ENCODE data around the gene CCDC146.
"Not testable (repeated sequence)": the region's sequence is repeated elsewhere in the genome, so short reads cannot be mapped to it uniquely, and the experiment has no call there.

CCDC146 gene

DNA sequence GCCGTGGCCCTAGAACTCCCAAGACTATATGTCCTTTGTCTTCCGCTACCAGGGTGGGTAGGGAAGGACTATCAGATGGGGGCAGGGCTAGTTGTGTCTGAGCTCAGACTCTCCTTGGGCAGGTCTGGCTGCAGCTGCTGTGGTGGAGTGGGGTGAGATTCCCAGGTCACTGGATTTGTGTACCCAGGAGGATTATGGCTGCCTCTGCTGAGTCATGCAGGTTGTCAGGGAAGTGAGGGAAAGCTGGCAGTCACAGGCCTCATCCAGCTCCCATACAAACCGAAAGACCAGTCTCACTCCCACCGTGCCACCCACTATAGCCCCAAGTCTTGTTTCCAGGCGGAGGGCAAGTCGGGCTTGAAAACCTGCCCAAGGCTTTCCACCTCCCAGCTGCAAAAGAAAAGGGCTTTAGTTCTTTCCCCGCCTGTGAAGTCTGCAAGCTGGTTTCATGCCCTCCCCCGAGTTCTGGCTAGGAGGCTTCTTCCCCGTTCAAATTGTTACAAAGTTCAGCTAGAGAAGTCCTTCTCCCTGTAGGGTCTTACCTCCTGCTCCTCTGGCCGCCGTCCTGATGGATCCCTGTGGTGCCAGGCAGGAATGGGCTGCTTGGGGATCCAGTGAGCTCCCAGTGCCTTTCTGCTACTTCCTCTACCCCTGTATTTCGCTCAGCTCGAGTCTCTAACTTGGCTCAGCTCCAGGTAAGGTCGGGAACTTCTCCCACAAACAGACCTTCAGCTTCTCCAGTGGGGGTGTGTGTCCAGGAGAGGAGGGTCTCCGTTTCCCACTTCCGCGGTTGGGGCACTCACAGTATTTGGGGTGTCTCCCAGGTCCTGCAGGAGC is 184.0 kb downstream of the CCDC146 start:
- no peak for DNase-seq

DNA sequence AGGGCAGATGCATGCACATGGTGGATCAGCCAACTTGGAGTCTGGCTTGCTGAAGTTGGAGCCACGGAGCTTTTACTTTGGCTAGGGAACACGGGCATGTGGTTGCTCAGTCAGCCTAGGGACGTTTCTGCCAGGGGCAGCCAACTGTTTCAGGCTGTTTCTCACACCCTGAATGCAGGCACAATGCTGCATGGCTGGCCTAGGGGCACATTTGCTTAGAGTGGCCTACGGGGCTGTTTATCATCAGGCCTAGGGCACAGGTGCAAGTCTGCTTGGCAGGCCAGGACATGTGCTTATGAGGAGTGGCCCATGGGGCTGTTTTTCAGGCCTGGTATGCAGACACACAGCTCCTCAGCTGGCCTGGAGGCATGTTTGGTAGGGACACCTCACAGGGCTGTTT is 186.4 kb downstream of the CCDC146 start:
- DNase-seq, result no peak

DNA sequence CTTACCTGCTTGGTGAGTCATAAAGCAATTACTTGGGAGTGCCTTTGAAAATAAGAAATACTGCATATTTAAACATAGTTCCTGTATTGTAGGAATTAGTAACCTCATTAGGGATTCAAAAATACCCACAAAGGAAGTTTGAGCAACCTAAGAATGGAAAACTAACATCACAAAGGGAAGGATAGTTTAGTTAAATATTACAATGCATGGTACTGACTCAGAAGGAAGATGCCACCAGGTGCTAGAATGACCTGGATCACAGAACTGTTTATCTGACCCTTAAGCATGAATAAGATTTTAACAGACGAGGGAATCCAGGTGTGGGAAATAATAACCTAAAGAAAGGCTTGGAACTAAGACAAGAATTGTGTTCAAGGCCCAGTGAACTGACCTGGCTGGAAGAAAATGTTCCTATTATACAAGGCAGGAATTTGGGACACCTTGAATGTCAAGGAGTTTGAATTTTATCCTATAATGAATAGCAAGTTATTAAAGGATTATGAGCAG is 187.4 kb downstream of the CCDC146 start:
- no peak for DNase-seq

DNA sequence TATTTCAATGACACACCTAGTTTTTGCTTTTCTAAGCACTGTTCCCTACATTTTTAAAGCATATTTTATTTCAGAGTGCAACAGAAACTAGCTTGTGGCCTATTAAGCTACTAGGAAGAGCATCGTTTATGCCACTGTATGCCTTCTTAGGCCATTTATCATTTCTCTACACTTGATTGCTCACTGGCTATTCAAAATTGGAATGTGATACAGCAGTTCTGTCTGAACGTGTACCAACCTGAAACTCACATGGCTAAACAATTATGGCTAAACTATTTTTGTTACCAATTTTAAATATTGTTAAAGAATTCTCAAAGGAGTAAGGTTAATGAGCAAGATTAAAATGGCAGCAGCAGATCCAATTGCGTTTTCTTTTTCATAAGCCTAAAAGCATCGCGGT is 188.6 kb downstream of the CCDC146 start:
- no peak for DNase-seq

DNA sequence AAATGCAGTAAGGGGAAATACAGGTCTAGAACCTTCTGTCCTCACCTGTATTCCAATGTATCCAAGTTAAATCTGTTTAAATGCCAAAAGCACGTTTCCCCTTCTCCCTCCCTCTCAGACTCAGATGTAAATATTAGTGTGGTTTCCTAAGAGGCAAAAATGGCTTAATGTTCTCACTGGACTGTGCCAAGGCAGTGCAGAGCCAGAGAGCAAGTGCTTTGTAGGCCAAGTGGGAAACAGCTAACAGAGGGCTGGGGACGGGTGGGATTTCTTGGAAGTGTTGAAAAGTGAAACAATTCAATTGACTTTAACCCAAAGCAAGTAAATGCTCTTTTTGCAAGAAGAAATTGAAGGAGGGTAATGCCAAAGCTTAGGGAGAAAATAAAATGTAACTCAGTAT is 190.7 kb downstream of the CCDC146 start:
- DNase-seq, result no peak

DNA sequence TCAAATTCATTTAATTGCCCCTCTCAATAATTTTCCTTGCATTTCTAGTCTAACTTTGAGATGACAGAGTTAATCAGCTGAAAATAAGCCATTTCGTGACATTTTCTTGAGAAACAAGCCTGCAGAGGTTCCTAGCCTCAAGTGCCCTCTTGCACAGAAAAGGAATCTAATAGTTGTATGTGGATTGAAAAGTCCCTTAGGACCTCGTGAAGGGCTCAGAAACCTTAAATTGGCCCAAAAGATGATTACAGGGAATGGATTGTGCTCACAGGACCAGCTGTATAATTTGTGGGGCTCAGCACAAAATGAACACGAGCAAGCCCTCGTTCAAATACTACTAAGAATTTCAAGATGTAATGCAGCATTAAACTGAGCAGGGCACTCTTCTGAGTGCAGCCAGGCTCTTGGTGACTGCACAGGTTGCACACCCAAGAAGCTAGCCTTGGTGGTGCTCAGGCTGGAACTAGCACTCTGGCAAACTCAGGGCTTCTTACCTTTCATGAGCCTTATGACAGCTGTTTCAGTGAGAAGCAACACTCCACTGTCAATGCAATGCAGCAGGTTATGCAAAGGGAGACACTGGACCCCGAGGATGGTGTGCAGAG is 191.6 kb downstream of the CCDC146 start:
- no peak for DNase-seq

DNA sequence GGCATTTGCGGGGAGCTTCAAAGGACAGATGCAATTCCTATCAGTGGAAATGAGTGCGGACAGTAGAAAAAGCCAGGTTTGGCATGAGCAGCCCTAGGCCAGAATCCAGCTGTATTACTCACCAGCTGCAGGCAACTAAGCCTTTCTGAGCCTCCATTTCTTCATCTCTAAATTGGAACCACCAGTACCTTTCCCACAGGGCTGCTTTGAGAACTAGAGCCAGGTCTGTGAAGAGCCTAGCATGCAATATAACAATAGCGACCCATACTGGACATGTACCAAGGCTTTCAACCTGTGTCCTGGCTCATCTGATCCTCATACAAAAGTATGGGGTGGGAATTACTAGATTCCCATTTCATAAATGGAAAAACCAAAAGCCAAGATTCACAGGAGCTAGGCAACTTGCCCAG is 192.8 kb downstream of the CCDC146 start:
- no peak for DNase-seq

DNA sequence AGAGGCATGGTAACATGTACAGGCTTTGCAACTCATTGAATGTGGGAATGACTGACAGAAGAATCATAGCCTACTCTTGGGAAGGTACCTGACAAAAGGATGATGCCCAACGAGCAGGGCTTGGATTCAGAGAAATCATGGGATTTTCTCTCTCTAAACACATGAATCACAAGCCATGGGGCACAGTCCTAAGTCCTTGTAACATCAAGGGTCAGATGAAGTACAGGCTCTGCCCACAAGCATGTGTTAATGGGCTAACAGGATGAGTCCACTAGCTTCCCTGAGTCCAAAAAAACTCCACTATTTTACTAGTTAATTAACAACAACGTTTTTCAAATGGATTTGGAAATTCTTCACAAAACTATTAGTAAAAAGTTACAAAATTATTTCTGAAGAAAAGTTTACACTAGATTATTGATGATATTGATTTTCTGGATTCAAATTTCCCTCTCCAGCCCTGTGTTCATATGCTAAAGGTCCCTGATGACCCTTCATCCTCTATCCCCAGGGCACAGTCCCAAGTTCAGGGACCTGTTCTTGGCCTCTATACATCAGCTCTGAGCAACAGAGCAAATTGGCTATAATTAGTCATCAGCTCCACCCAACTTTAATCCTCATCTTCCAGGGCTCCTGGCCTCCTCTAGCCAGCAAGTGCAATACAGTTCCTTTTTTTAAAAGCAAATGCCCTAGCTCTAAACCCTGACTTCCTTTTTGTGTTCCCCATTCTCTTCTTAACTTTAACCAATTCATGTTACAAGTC is 194.0 kb downstream of the CCDC146 start:
- DNase-seq, result peak; percentile 4

DNA sequence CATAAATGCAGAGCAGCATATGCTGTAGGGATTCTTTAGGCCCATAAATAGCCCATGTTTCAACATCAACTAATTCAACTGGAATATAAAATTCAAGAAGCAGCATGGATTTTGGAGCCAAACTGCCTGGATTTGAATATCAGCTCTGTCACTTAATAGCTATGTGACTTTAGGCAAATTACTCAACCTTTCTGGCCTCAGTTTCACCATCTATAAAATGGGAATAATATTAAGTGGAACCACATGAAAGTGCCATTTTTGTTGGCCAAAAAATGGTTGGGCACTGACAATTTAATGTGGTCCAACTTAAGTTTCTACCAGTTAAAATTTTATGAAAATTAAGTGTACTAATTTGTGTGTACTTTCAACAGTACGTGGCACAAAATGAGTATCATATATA is 195.6 kb downstream of the CCDC146 start:
- no peak for DNase-seq

DNA sequence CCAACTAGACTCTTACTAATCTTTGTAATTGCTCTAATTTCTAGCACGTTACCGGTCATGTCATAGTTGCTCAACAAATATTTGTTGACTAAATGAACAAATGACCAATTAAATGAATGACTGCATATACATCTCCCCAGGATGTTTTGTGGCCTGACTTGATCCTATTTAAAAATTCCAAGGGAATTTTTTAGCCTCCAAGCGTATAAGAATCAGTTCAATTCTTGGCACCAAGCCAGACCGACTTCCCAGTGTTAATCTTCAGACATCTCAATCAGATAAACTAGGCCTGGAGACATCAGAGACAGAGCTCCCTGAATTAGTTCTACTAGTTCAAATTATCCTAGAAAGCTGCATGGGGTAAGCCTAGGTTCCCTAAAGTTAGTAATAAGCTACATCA is 197.7 kb downstream of the CCDC146 start:
- no peak for DNase-seq

DNA sequence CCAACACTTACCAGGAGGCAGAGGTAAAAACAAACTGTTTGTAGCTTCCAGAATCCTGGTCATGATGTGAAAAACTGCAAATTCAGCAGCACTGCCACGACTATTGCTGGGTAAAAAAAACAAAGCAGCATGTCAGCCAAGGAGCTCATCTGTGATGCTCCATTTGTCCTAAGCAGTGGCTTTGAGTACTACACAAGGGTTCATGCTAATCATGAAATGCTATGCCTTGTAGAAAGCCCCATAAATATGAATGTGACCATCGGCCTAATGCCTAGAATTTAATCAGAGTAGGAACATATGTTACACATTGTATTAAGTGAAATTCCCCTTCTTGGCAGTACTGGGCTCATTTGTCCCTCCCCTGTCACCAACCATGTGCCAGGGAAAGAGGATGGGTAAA is 198.3 kb downstream of the CCDC146 start:
- no peak for DNase-seq

DNA sequence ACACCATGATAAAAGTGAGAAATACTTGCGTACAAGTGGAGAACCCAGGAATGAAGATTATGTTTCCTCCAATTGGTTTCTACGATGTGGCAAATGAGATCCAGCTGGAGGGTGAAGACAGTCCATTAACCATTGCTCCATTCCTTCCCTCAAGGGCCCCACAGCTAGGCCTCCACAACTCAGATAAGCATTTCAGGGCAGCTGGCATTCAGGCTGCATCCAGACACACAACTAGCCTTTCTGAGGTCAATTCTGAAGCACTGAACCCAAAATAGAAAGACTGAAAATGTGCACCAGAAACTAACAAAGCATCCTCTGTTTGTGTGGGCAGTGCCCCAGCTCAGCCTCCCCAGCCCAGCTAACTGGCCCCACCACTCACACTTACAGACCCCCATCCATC is 198.9 kb downstream of the CCDC146 start:
- no peak for DNase-seq

DNA sequence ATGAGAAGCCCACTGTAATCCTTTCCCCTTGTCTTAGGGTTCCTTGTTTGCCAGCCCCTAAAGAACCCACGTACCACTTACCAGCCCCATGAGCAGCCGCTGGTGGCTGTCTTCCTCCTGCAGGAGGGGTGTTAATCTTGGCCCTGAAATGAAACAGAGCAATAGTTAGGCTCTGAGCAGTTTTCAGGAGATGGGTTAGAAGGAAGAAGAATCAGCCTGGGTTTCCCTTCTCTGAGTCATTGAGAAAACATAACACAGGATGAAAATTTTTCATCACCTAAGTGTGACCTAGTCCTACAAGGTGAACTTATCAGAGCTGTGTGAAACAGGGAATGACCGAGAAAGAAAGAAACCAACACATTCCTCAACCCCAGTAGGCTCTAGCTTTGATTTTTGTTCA is 203.7 kb downstream of the CCDC146 start:
- DNase-seq, result no peak

DNA sequence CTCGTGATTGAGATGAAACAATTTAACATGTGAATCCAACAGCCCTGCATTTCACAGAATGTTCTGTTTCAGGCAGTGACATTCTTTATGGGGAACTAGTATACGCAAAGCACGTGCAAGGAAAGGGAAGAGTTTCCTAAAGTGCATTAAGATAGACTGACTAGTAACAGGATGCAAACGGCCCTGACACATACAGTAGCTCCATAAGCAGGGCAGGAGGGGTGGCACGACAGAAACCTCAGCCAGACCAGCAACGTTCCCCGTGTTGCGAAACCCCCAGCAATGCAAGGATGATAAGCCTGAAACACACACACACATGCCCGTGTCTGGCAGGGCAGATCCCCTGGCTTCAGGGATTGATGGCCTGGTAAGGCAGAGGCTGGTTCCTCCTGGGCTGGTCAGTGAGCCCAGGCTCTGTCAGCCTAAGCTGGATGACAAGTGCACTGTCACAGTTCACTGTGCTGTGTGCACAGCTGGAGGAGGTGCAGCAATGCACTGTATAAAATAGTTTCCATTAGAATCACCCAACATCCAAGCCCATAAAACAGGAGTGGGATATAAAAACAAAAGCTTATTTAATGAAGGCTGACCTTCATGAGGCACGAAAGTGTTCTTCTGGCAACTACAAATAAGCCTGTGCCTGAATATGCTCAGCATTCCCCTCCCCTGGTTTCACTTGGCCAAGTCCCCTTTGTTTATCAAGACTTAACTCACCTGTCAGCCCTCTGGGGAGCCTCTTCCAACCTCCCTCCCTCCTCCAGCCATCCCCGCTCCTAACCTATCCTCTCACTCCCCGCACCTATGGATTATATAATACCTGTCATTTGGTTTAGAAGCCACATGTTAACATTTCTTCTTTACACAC is 204.9 kb downstream of the CCDC146 start:
- peak; percentile 58 for DNase-seq

DNA sequence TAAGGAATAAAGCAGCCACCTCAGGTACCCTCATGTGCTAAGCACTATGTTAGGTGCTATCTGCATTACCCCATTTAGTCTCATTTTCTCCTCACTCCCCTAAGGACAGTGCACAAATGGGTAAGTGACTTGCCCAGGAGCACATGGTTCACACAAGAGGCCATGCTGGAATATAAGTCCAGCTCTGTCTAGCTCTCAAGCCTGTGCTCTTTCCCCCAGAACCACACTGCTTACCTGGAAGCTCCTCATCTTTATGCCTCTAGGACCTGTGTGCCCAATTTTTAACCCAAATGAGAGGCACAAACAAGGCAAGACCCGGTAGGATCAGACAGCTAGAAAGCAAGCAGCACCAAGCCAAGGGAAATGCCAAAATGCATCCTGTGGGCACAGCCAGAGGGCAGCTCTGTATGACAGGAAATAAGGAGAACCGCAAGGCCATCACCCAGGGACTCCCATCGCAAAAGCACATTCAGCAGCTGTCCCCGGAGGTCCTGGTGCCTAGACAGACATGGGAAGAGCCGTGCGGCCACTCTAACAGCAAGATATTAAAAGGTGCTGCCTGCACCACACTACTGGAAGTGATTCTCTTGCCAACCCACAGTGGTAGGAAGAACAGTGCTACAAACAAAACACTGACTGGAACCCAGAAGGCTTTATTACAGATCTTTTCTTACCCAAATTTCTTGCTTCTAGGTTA is 205.7 kb downstream of the CCDC146 start:
- DNase-seq, result peak; percentile 3

DNA sequence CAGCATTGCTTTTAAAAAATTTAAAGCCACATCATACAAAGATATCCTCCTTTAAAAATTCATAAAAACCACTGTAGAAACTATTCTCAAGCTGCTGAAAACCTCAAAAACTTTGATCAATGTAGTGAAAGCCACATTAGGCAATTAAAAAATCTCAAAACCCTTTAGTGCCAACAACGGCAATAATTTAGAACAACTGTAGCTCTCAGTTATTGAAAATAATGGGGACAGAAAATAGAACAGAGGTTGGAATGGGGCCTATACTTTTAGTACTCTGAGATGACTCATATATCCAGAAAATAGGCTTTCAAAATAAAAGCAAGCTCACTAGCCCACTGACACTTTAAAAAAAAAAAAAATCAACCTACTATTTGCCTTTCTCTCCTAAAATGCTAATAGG is 206.3 kb downstream of the CCDC146 start:
- DNase-seq, result no peak

DNA sequence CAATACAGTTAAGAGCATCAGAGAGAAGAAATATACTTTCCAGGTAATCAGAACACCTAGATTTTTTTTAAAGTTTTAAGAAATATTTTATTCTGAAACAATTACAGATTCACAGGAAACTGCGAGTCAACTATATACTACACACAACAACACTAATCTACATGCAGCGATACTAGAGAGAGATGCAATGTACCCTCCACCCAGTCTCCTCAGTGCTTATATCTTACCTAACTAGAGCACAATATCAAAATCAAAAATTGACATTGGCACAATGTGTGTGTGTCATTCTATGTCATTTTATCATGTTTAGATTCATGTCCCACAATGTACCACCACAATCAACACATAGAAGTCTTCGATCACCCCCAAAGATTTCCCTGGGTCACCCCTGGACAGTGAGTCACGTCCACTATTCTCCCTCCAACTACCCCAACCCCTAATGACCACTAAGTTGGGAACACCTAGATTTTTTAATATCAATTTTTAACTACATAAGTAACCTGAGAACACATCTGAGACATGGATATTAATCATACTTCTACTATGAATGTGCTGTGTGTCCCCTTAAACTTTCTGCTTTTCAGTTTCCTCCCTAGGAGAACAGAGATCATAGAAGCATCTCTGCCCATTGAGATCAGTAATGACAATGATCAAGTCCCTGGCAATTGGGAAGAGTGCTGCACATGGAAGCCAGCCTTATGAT is 207.2 kb downstream of the CCDC146 start:
- no peak for DNase-seq

DNA sequence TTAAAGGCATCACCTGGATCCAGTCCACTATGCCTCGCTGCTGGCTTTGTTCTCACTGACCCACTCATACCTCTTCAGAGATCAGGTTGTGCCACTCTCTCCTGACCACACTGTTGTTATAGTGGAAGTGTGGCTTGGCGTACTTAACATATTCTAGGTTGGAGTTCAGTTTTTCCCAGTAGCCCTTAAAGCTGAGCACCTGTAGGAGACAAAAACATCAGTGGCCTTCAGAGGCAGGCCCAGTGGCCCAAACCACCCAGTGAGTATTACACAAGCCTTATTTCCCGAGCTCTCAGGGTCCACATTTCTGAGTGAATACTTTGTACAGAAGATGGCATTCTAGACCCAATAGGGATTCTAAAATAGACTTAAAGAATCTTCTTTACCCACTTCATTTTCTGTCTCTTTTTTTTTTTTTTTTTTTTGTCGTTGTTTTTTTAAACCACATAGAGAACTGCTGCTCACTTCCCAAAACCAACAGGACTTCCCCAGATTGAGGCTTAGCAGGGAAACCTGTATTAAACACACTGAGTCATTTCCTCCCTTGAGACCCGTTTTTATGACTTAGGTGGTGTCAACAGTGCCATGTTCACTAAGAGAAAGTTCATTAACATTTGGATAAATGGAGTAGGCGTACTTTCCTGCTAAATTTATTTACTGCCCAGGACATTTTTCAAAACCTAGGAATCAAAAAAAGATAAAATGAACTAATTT is 207.9 kb downstream of the CCDC146 start:
- peak; percentile 20 for DNase-seq

DNA sequence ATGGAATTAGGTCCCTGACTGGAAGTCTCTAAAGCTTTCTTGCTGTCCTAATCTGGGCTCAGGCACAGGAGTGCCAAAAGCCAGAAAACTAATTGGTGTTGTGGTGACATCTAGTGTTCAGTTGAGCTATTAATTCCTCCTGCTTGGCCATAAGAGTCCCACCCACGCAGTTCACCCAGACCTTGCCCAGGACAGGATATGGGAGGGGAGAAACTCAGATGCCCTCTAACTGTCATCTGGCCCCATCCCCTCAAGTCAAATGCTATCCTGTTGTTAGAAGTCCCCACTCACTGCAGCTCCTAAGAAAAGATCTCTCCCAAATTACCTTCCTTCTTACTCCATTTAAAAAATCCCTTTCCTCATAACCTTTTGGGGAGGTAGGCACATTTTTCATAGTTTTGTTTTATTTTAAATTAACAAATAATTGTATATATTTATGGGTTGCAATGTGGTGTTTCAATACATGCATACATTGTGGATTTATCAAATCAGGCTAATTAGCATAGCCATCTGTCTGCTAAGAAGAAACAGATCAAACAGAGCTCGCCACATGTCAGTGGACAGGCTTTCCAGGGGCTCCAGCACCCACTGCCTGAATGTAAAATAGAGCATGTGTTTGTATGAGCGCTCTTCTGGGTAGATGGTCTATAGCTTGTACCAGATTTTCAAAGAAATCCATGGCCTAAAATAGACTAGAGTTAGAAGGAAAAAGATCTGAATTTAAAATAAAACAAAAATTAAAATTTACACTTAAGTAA is 209.7 kb downstream of the CCDC146 start:
- DNase-seq, result peak; percentile 53

DNA sequence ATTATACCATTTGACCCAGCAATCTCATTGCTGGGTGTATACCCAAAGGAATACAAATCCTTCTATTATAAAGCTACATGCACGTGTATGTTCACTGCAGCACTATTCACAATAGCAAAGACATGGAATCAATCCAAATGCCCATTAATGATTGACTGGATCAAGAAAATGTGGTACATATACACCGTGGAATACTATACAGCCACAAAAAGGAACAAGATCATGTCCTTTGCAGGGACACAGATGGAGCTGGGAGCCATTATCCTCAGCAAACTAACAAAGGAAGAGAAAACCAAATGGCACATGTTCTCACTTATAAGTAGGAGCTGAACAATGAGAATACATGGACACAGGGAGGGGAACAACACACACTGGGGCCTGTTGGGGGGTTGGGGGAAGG is 211.6 kb downstream of the CCDC146 start:
- DNase-seq, result not testable (repeated sequence)
